ENCODE data around the gene SAYSD1.

The SAYSD1 gene

DNA sequence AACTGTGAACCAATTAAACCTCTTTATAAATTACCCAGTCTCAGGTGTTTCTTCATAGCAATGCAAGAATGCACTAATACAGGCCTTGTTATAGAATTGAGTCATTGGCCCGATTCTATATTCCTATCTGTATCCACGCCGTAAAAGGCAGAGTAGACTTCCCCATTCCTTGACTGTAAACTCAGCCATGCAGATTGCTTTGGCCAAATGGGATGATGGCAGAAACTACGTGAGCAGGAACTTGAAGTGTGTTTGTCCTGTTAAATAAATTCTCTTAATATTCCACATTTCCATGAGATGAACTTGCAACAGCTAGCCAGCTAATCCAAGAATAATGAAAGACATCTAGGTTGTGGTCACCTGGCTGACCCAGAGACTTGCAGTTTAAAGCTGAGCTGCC lies 3.9 kb upstream of the SAYSD1 start:
- H3K27me3 ChIP-seq (ENCODE audit: insufficient read depth, low read depth): no peaks in the 10 kb centered on the region
- no peak overlapping the region for H2AFZ ChIP-seq (ENCODE audit: low read depth)
- H3K4me1 ChIP-seq (ENCODE audit: low read depth, poor library complexity, severe bottlenecking): peaks cover 7% of the 10 kb centered on the region
- no peak overlapping the region for H3K9ac ChIP-seq
- H3K4me2 ChIP-seq: no peak overlapping the region
- no peak overlapping the region for H3K27ac ChIP-seq
- no peaks in the 10 kb centered on the region for H3K79me2 ChIP-seq (ENCODE audit: insufficient read depth, low read depth)
- TF ChIP-seq, protein P1, sequence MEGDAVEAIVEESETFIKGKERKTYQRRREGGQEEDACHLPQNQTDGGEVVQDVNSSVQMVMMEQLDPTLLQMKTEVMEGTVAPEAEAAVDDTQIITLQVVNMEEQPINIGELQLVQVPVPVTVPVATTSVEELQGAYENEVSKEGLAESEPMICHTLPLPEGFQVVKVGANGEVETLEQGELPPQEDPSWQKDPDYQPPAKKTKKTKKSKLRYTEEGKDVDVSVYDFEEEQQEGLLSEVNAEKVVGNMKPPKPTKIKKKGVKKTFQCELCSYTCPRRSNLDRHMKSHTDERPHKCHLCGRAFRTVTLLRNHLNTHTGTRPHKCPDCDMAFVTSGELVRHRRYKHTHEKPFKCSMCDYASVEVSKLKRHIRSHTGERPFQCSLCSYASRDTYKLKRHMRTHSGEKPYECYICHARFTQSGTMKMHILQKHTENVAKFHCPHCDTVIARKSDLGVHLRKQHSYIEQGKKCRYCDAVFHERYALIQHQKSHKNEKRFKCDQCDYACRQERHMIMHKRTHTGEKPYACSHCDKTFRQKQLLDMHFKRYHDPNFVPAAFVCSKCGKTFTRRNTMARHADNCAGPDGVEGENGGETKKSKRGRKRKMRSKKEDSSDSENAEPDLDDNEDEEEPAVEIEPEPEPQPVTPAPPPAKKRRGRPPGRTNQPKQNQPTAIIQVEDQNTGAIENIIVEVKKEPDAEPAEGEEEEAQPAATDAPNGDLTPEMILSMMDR (conservative IDR thresholded peaks at IDR 0.05; ENCODE audit: low read depth, low read length): no peak
- no peak overlapping the region for H3K4me3 ChIP-seq (IDR thresholded peaks at IDR 0.05; ENCODE audit: insufficient read depth, low read depth, low read length)
- H4K20me1 ChIP-seq (ENCODE audit: insufficient read depth): no peaks in the 10 kb centered on the region
- H3K36me3 ChIP-seq (ENCODE audit: insufficient read depth): no peaks in the 10 kb centered on the region

DNA sequence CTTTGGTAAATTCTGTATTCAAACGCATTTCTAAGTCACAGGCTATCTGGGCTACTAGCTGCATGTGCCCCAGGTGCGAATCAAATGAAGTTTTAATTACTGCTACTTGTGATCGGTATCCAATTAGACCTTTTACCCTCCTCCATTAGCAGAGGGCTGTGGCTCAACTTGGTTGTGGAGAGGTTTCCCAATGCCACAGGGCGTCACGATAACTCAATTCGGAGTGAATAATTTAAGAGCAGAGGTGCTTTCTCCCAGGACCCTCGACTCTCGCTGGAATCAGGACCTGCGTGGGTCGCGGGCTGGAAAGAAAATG lies 640 bp downstream of the SAYSD1 start:
- no peaks in the 10 kb centered on the region for H3K79me2 ChIP-seq (ENCODE audit: insufficient read depth, low read depth)
- H3K4me1 ChIP-seq (ENCODE audit: low read depth, poor library complexity, severe bottlenecking): peaks cover 15% of the 10 kb centered on the region
- no peaks in the 10 kb centered on the region for H3K36me3 ChIP-seq (ENCODE audit: insufficient read depth)
- peak overlapping the region; percentile 99 for H2AFZ ChIP-seq (ENCODE audit: low read depth)
- peak overlapping the region; percentile 73 for H3K9ac ChIP-seq
- TF ChIP-seq, protein P1 (conservative IDR thresholded peaks at IDR 0.05; ENCODE audit: low read depth, low read length): no peak
- H4K20me1 ChIP-seq (ENCODE audit: insufficient read depth): no peaks in the 10 kb centered on the region
- H3K27me3 ChIP-seq (ENCODE audit: insufficient read depth, low read depth): no peaks in the 10 kb centered on the region
- H3K27ac ChIP-seq: peak overlapping the region; percentile 77
- H3K4me2 ChIP-seq: peak overlapping the region; percentile 73
- peak overlapping the region; percentile 42 for H3K4me3 ChIP-seq (IDR thresholded peaks at IDR 0.05; ENCODE audit: insufficient read depth, low read depth, low read length)

- no peak overlapping the region for H3K9ac ChIP-seq
Measured at GRCh38 chr6:39113788-39114187, 1.2 kb downstream of the SAYSD1 start.

GRCh38 chr6:39111280-39111679 lies 3.7 kb downstream of the SAYSD1 start:
- H3K4me2 ChIP-seq: no peak overlapping the region
- no peaks in the 10 kb centered on the region for H3K36me3 ChIP-seq (ENCODE audit: insufficient read depth)
- TF ChIP-seq, protein P1 (conservative IDR thresholded peaks at IDR 0.05; ENCODE audit: low read depth, low read length): no peak
- H2AFZ ChIP-seq (ENCODE audit: low read depth): no peak overlapping the region
- H4K20me1 ChIP-seq (ENCODE audit: insufficient read depth): no peaks in the 10 kb centered on the region
- no peak overlapping the region for H3K4me3 ChIP-seq (IDR thresholded peaks at IDR 0.05; ENCODE audit: insufficient read depth, low read depth, low read length)
- peaks cover 15% of the 10 kb centered on the region for H3K4me1 ChIP-seq (ENCODE audit: low read depth, poor library complexity, severe bottlenecking)
- H3K27me3 ChIP-seq (ENCODE audit: insufficient read depth, low read depth): no peaks in the 10 kb centered on the region
- H3K27ac ChIP-seq: no peak overlapping the region
- H3K9ac ChIP-seq: no peak overlapping the region
- no peaks in the 10 kb centered on the region for H3K79me2 ChIP-seq (ENCODE audit: insufficient read depth, low read depth)

More at GRCh38 chr6:39113788-39114187, 1.2 kb downstream of the SAYSD1 start:
- H3K27ac ChIP-seq: no peak overlapping the region; the same call in 1 of the 2 replicates
- H3K36me3 ChIP-seq (ENCODE audit: insufficient read depth): no peaks in the 10 kb centered on the region
- H3K4me3 ChIP-seq (IDR thresholded peaks at IDR 0.05; ENCODE audit: insufficient read depth, low read depth, low read length): peak overlapping the region; percentile 42
- H3K27me3 ChIP-seq (ENCODE audit: insufficient read depth, low read depth): no peaks in the 10 kb centered on the region
- peak overlapping the region; percentile 73 for H3K4me2 ChIP-seq
- no peaks in the 10 kb centered on the region for H4K20me1 ChIP-seq (ENCODE audit: insufficient read depth)
- no peaks in the 10 kb centered on the region for H3K79me2 ChIP-seq (ENCODE audit: insufficient read depth, low read depth)
- peaks cover 15% of the 10 kb centered on the region for H3K4me1 ChIP-seq (ENCODE audit: low read depth, poor library complexity, severe bottlenecking)
- TF ChIP-seq, protein P1 (conservative IDR thresholded peaks at IDR 0.05; ENCODE audit: low read depth, low read length): no peak
- peak overlapping the region; percentile 99 for H2AFZ ChIP-seq (ENCODE audit: low read depth)
